ENCODE measurements around the gene TBXAS1.

The TBXAS1 gene

DNA sequence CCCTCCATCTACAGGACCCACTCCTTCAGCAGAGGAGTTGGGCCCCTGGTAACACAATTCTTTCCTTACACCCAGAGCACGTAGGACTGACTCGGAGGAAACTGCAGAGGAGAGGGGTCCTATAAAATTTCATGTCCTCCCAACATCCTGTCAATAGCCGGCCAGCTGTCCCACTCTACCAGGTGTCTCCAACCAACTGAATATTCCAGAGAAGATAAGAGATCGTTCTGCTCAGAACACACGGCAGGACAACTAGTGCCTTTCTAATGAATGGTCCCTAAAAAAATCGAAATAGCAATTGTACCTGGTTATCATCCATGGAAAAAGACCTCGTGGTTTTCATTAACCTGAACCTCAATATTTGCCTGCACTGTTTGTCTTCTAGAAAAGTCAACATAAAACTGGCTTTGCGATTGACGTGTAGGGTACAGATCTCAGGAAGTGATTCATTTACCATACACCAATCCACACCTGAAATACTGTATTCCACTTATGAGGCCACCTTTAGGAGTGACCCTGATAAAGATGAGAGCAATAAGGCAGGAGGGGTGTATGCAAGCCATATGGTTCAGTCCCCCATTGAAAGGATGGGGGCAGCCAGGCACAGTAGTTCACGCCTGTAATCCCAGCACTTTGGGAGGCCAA, 121.9 kb downstream of the TBXAS1 start:
- no peak for DNase-seq

DNA sequence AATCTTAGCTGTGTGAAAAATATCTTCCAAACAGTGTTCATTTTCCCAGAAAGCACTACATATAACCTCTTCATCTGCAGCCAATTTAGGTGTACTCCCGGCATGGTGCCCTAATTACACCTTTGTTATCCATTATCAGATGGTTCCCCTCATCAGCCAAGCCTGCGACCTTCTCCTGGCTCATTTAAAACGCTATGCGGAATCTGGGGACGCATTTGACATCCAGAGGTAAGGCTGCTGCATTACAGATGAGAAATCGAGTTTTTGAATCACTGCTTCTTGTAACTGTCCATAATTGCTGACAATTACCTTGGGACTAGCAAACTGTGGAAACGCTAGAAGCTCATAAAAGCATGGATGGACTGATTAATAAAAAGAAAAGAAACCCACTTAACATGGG, 124.2 kb downstream of the TBXAS1 start:
- no peak for DNase-seq

DNA sequence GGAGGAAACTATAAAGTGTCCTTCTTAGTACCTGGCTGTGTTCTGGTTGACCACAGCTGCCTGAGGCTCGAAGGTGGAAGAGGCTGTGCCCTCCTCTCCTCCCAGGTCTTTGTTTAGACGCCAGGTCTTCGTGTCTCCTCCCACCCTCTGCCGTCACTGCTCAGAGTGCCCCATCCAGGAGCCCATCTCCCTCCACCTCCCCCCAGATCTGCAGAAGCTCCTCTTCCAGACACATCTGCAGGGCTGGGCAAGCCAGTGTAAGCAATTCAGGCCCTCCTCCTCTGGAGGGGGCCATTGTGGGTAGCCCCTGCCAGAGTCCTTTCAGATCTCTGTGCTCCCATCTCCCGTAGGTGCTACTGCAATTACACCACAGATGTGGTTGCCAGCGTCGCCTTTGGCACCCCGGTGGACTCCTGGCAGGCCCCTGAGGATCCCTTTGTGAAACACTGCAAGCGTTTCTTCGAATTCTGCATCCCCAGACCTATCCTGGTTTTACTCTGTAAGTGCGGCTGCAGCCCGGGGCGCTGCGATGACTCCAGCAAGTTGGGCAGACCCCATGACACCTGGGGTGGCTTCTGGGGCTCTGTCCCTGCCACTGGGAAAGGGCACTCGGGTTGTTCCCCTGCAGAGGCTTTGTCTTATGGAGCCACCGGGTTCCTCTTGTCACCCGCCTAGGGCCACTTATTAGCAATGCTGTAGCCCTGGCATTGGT, 126.2 kb downstream of the TBXAS1 start:
- no peak for DNase-seq

DNA sequence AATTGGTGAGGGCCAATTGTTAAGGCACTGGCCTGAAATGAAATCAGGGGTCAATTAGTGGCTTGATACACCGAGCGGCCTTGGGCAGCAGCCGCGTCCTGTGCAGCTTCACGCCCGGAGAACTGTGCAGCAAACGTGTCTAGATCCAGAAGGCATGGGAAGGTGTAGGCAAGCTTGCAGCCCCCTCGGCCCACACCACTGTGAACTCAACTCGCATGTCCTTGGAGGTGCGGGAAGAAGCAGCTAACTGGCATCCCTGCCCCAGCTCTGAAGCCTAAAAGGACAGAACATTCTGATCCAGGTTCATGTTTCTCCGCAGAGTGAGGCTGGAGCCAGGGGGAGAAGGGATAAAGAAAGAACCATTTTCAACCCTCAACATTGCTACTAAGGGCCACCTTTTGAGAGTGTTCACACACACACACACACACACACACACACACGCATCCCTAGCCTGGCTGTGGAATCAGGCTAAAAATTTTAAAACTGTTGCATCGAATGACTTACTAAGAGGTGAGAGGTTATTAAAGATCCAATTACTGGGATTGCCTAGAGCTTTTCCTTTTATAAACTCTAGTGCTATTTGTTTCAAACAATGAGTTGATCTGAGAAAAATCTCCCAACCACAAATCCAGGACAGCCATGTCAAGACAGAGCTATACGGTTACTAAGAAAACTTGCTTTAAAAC, 129.7 kb downstream of the TBXAS1 start:
- no peak for DNase-seq

DNA sequence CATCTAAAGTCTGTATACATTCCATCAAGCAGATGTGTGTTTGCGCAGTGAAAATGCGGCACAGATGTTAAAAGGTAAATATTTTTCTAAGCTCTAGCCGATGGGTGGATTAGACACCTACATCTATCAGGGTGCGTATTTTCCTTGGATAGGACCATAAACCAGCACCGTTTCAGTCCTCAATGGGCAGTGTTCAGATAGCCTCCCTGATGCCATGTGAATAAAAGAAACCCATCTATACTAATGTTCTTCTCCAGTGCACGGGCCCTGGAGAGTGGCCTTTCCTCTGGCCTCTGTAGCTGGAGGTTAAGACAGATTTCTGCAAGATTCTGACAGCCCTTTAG, 130.2 kb downstream of the TBXAS1 start:
- DNase-seq: no peak

DNA sequence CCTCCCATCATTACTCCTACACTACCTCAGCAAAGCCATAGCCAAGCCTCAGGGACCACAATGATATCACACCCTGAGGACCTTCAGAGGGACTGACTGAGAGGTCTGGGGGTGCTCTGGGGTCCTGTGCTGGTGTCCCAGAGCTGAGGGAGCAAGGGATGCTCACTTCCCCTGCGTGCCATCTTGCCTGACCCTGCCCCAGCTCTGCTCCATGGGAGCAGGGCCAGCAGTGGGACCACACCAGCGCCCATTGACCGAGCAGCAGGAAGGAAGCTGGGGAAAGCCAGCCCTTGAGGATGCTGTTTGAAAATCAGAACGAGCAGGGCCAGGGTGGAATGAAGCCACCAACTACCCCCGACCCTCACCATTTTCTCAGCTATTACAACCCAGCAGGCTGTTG, 130.7 kb downstream of the TBXAS1 start:
- DNase-seq: no peak

DNA sequence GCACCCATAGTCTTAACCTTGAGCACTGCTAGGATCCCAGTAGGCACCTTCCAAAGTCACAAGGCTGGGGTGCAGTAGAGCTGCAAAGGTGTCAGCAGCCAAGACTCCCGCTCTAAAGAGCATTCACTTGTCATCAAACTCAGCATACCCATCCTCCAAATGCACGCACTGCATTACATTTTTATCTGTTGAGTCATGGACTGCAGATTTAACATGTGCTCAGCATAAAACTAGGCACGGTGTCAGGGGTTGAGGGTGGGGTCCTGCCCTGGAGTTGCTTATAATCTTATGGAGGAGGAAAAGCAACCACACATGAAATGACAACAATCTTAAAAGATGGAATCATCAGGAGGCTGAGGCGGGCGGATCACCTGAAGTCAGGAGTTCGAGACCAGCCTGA, 131.1 kb downstream of the TBXAS1 start:
- DNase-seq: no peak

DNA sequence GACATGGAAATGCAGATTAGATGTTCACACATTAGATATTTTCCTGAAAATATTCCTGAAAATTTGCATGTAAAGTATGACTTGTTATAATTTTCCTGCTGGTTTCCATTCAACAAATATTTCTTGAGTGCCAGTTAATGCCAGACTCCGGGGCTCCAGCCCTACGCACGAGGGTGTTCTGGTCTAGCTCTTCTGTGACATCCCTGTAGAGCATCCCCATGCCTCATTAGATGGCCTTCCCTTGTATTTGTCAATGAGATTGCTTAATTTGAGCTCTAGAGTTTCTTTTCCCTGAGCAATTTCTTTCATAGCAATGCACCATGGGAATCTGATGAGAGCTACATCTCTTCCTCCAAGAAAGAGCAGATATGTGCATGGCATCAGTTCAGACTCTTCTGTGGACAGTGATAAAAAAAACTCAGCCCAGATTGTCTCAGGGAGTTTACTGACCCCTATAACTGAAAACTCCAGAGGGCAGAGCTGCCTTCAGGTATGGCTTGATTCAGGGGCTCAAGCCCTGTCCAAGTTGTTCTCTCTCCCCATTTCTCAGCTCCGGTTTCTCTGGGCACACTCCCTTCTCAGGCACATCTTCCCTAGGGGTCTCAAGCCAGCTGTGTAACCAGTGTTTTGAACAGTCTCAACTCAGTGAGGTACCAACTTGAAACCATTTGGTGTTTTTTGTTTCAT, 137.0 kb downstream of the TBXAS1 start:
- no peak for DNase-seq

DNA sequence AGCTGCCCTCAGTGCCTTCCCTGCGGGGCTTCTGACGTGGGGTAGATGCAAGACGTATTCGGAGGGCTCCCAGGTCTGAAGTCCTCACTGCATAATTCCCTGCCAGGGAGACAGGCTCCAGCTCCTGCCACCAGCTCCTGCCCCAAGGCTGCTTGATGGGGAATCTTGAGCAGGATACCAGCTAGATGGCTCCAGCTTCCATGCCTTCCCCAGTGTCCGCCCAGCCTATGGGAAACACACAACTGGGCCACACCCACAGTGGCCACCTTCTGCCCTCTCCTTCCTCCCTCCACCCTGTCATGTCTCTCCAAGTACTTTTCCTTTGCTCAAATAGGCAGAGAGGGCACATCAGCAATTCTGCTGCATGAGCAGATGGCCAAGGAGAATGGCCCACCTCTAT, 137.9 kb downstream of the TBXAS1 start:
- no peak for DNase-seq

DNA sequence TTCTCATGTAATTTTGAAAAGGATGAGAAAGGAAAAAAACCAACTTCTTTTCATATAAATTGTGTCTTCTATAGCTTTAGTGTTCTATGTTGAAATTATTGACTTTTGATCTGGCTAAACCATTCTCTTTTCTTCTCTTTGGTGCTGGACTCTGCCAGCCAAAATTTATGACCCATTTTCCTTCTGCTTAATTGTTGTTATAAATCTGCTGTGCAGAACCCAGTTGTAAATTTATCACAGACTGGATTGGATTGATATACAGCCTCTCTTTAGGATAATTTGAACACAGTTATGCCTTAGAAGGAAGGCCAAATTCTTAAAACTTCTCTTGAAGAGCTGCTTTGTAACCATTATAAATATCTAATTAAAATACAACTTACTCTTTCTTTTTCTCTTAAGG, 139.9 kb downstream of the TBXAS1 start:
- no peak for DNase-seq

DNA sequence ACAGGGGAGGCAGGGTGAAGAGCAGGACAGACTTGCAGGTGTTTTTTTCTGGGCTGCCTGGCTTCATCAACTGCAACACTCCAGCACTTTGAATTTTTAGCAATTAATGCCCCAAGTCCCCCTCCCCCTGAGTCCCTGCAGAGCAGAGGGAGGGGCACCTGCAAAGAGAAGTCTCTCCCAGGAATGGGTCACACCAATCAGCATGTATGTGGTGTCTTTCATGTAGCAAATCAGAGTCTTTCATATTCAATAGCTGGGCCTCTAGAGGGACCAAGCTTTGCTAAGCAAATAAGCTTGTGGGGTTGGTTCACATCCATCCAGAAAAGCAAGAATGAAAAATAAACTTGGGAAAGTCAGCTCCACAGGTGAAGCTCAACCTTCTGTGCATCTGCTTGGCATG, 143.0 kb downstream of the TBXAS1 start:
- DNase-seq: no peak

DNA sequence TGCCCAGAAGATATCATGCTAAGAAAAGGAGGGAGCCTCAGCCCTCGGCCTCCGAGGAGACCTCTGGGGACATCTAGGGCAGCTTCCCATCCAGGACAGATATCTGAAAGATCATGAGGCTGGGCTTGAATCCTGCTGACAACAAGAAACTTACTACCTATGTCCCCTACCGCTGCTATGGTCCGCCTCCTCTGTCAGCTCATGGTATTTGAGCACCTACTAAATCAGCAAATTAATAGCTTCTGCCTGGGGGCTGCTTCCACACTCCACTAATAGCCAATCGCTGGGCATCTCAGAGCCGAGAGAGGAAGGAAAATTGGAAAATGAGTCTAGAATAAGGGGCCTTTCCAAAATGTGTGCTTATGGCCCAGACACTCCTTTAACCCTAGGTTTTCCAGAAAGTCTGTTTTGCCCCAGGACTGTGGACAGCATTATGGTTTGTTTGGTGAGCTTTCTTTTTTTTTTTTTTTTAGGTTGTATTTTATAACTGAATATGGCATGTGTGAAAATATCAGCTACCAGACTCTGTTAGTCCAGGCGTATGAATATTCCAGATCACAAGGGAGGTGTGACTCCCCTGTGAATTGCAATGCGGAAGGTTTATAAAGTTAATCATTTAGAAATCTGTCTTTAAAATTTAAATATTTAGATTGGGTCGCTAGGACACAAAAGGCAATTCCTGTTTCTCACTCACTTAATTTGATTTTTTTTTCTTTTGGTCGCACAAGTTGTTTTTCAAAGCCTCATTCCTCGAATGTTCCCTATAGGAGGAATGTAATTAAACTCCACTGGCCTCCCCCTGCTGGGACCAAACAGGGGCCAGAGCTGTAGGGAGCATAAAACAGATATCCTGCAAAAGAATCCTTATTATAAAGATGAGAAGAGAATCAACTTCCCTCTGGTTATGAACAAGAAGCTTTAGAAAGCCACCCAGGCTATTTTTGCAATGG, 144.3 kb downstream of the TBXAS1 start:
- DNase-seq: no peak

DNA sequence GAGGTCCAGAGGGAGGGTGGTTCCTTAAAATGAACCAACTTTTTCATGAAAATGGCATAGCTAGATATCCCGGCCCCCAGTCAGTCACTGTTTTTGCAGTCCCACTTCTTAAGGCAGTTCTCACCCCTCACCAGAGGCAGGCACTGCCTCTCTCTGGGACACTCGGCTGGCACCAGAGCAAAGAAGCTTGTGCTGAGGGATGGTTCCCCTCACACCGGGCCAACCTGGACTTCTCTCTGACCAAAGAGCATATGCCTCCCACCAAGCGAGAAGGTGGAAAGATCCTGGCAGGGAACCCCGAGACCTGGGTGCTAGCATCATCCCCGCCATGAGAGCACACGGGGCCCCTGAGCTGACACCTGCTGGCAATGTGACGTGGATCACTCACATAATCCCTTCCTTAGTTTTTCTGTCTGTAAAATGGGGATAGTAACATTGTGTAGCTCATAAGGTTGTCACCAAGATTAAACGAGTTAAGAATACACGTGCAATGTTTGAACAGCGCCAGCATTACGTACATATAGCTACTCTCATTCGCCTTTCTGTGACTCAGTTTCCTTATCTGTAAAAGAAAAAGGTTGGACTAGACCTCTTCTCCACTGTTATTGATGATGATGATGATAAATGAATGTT, 145.2 kb downstream of the TBXAS1 start:
- no peak for DNase-seq

DNA sequence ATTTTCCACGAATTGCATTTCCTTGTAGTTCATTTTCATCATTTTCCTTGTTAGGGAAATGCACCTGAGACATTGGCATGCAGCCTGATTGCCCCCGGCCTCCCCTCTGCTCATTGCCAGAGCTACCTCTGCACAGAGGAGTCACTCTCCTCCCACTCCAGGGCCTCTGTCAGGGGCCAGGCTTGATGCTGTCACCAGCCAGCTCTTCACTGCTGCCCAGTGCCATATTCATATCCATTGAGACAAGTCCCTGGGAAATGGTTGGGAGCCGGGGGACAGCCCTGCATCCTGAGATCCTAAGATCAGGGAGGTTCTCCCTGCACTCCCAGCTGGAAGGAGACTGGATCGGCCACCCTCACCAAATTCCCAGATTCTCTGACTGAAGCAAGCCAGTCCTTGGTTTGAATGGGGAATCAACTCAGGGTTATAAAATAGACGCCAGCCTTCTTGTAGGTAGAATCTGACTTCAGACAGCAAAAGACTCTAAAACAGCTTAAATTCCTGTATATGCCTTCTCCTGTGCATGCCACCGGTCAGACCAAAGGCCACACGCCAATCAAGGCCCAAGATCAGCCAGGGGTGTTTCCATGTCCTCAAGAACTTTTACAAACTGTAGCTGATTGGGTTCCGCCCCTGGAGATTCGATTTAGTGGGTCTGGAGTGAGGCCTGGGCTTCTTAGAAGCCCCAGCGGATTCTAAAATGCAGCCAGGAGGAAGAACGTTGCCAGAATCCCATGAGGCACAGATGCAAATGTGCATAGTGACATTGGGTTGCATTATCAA, 147.2 kb downstream of the TBXAS1 start:
- no peak for DNase-seq

DNA sequence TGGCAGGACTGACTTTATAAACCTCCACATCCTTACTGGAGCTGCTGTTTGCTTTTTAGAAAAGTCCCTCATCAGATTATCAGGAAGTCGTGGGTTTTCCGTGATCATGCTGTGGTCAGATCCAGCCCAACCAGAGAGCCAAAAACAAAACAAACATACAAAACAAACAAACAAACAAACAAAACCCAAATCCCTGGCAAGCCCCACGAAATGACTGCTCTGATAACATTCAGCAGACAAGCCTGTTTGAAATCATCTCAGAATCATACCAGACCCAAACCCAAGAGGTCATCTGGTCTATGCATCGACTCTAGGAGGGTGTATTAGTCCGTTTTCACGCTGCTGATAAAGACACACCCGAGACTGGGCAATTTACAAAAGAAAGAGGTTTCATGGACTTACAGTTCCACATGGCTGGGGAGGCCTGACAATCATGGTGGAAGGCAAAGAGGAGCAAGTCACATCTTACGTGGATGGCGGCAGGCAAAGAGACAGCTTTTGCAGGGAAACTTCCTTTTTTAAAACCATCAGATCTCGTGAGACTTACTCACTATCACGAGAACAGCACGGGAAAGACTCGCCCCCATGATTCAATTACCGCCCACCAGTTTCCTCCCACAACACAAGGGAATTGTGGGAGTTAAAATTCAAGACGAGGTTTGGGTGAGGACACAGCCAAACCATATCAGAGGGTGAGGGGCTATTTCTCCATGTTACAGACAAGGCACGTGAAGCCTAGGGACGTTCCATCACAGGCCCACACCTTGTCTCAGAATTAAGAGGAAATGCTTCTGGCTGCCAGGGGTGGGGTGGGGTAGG, 148.0 kb downstream of the TBXAS1 start:
- DNase-seq: no peak

DNA sequence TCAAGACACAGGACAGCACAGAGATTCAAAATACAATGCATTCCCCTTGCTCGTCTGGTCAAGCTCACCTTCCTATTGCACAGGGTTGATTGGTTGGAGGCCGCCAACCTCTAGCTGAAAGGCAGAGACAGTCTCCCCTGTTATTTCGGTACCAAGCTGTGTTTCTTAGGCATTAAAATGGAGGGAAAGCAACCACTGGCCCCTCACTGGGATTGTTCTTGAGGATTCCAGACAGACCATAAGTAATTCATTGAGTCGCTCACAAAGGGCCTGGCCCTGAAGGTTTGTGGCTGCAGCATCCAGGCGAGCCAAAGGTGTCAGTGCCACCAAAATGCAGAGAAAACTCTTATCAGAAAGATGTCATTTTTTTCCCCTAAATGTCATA, 152.4 kb downstream of the TBXAS1 start:
- no peak for DNase-seq

DNA sequence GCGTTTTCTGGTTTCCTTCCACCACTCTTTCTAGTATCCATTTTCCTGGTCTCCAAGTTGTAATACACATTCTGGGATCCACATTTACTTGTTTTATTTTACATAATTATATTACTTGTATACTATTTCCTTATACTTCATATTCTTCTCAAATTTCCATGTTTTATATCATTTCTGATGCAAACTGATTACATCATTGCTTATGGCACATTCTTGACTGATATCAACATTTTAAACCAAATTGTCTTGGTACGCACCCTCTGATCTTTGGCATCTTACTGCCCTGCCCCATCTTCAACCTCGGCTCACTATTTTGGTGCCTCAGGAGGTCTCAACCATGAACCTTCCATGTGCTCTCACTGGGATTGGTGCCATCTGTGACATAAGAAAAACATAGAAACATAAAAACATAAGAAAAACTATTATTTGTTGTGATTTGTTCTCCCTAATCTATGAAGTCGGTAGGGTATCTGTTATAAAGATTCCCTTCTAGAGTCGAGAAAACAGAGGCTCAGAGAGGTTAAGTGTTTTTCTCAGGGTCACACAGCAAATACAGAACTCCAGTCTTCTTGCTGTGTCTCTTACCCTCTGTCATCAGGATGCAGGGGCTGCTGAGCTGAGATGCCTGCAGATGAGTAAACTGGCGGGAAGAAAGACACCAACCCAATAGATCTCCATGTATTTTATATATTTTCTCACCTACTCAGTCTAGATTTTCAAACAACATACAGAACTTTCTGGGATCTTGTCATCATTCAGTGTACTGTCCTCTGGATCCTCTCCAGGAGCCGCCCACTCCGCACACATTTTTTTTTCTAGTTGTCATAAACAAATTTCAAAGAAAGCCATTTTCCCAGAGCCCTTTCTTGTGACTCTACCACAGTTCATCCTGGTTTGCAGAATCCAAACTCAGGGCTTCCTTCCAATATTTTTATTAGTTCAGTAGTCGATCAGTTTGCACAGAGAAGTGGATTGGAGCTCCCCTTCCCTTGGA, 154.2 kb downstream of the TBXAS1 start:
- no peak for DNase-seq

DNA sequence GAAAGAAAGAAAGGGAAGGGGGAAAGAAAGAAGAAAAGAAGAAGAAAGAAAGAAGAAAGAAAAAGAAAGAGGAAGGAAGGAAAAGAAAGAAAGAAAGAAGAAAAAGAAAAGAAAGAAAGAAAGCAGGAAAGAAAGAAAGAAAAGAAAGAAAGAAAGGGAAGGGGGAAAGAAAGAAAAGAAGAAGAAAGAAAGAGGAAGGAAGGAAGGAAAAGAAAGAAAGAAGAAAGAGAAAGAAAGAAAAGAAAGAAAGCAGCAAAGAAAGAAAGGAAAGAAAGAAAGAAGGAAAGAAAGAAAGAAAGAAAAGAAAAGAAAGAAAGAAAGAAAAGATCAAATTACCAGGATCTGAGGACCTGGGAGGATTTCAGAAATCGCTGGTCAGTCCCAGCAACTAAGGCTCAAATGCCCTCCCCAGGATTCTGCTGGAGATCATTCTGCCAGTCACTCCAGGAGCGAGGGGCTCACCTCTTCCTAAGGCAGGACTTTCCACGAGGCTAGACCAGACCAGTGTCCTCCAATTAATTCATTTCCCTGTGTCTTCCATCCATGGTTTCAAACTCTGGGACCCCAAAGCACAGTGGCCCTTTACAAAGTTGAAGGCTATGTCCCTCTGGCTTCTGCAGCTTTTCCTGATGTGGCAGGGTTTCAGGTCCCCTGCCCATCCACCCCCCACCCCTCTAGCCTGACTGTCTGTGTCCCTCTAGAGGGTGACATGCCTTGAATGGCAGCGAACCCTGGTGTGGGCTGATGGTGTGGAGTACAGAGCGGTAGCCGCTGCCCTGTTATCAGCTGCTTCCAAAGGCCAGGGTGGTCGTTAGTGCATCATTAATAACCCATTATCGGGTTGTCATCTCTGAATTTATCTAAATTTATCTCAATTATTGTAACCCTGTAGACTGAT, 155.8 kb downstream of the TBXAS1 start:
- no peak for DNase-seq
